Stimulated activated CD8-positive, alpha-beta memory T cell treated with anti-CD3 and anti-CD28 coated beads, Interleukin-2, amount 100 ng/mL, for 48 hours (primary cell): Measurements from ENCODE around the gene HOTAIR.

Source experiments
- DNase-seq, 2 donors: peaks; one replicate each; pipeline ENCODE4 v3.0.0-alpha.2; 2020; ENCODE audit warnings: low read depth in 2 of 2

Gene HOTAIR

GRCh38 chr12:53976172-53976822 lies 1.5 kb upstream of the HOTAIR start:
- DNase-seq = no peak

GRCh38 chr12:53975479-53976152 lies 862 bp upstream of the HOTAIR start:
- DNase-seq = no peak

GRCh38 chr12:53975064-53975471 lies 314 bp upstream of the HOTAIR start:
- no peak for DNase-seq

- DNase-seq = no peak
Measured at GRCh38 chr12:53973236-53974042, 1.3 kb downstream of the HOTAIR start.

GRCh38 chr12:53972722-53973235 lies 2.0 kb downstream of the HOTAIR start, which contains the start of gene HOXC11:
HOXC11 (plus strand) TSS chr12:53973126; CDS start chr12:53973242, 116 bp downstream.
- no peak for DNase-seq

- DNase-seq = no peak
Measured at GRCh38 chr12:53972152-53972702, 2.5 kb downstream of the HOTAIR start.

GRCh38 chr12:53971686-53972085 lies 3.1 kb downstream of the HOTAIR start:
- DNase-seq = no peak

GRCh38 chr12:53971129-53971528 lies 3.6 kb downstream of the HOTAIR start:
- DNase-seq = no peak

- no peak for DNase-seq
Measured at GRCh38 chr12:53970451-53970850, 4.3 kb downstream of the HOTAIR start.

- DNase-seq = no peak
Measured at GRCh38 chr12:53969588-53970259, 5.0 kb downstream of the HOTAIR start.

GRCh38 chr12:53968214-53969127 lies 6.3 kb downstream of the HOTAIR start:
- no peak for DNase-seq

- no peak for DNase-seq
Measured at GRCh38 chr12:53967421-53967925, 7.3 kb downstream of the HOTAIR start.

- DNase-seq = no peak
Measured at GRCh38 chr12:53966385-53967133, 8.2 kb downstream of the HOTAIR start.

GRCh38 chr12:53966085-53966384 lies 8.7 kb downstream of the HOTAIR start:
- no peak for DNase-seq

GRCh38 chr12:53965281-53966084 lies 9.3 kb downstream of the HOTAIR start:
- DNase-seq = no peak

- no peak for DNase-seq
Measured at GRCh38 chr12:53964315-53964713, 10.4 kb downstream of the HOTAIR start.

- DNase-seq = no peak
Measured at GRCh38 chr12:53963434-53964314, 11.1 kb downstream of the HOTAIR start.

GRCh38 chr12:53963005-53963404 lies 11.7 kb downstream of the HOTAIR start:
- DNase-seq = no peak
